ENCODE results near the gene RAMP1. TPM values are rescaled to one million over a fixed set of nuclear protein-coding genes. Genes with fewer than 3 reads are reported as not detected.
"Not testable (repeated sequence)": the region's sequence is repeated elsewhere in the genome, so short reads cannot be mapped to it uniquely, and the experiment has no call there.

Gene RAMP1
- total RNA-seq, 8 experiments from 2014 or later, result 0.81 to 20.9 (median 1.6) TPM

GRCh38 chr2:237864940-237865622 is 5.7 kb downstream of the RAMP1 start:
- ATAC-seq (replicated peaks in 6 of 8), result peak in 3 of 8 experiments; percentile 1 to 23 (median 17)
- Histone ChIP-seq H3K4me3 (no peak overlapping the region), H3K27ac (no peak overlapping the region), H3K4me1 (replicated peaks in 1 of 2) (peaks cover 21 to 31% of the 10 kb centered on the region in 2 donors)
- in situ Hi-C loops (cut with MboI; ENCODE audit: low pct_unique_long_range_greater_than_20kb in 2 of 9, low sequenced_read_pairs in 9 of 9, unreplicated experiment in 9 of 9), result loop anchor here in 7 of 9 experiments (25.0 kb wide), 1 partner anchor 397 kb away; no protein-coding TSS in a partner anchor
- 67 to 100% (median 86%) methylated on average over 1 of the region's 9 CpGs; no CpG with 5 or more reads in 5 of the 10 experiments for WGBS, 10 experiments

- Histone ChIP-seq H3K4me1 (replicated peaks in 1 of 2) (peaks cover 17 to 28% of the 10 kb centered on the region in 2 donors), H3K4me3 (no peak overlapping the region), H3K27ac (peak overlapping the region in 1 of 2 donors; percentile 22)
- WGBS, 10 experiments, result 60 to 93% (median 83%) methylated on average over 1 to 6 of the region's 7 CpGs; no CpG with 5 or more reads in 5 of the 10 experiments
- ATAC-seq (replicated peaks in 6 of 8), result peak in 6 of 8 experiments; percentile 8 to 34 (median 20)
- in situ Hi-C loops (cut with MboI; ENCODE audit: low pct_unique_long_range_greater_than_20kb in 2 of 9, low sequenced_read_pairs in 9 of 9, unreplicated experiment in 9 of 9), result loop anchor here in 7 of 9 experiments (25.0 kb wide), 1 partner anchor 397 kb away; no protein-coding TSS in a partner anchor
These were observed 6.2 kb downstream of the RAMP1 start for GRCh38 chr2:237865623-237866041.

GRCh38 chr2:237866101-237866621 is 6.7 kb downstream of the RAMP1 start:
- Histone ChIP-seq H3K27ac (peak overlapping the region in 1 of 2 donors; percentile 22), H3K4me1 (replicated peaks in 1 of 2) (peaks cover 17 to 28% of the 10 kb centered on the region in 2 donors), H3K4me3 (no peak overlapping the region)
- in situ Hi-C loops (cut with MboI; ENCODE audit: low pct_unique_long_range_greater_than_20kb in 2 of 9, low sequenced_read_pairs in 9 of 9, unreplicated experiment in 9 of 9), result loop anchor here in 7 of 9 experiments (25.0 kb wide), 1 partner anchor 396 kb away; no protein-coding TSS in a partner anchor
- 33 to 100% (median 43%) methylated on average over 1 to 8 of the region's 13 CpGs; no CpG with 5 or more reads in 2 of the 10 experiments for WGBS, 10 experiments
- peak in 6 of 8 experiments; percentile 25 to 91 (median 83) for ATAC-seq (replicated peaks in 6 of 8)

GRCh38 chr2:237867465-237867864 is 8.0 kb downstream of the RAMP1 start:
- Histone ChIP-seq H3K27ac (no peak overlapping the region), H3K4me3 (no peak overlapping the region), H3K4me1 (replicated peaks in 1 of 2) (peaks cover 17 to 28% of the 10 kb centered on the region in 2 donors)
- WGBS, 10 experiments, result 58 to 96% (median 80%) methylated on average over 1 to 8 of the region's 10 CpGs; no CpG with 5 or more reads in 1 of the 10 experiments
- in situ Hi-C loops (cut with MboI; ENCODE audit: low pct_unique_long_range_greater_than_20kb in 2 of 9, low sequenced_read_pairs in 9 of 9, unreplicated experiment in 9 of 9), result loop anchor here in 7 of 9 experiments (25.0 kb wide), 1 partner anchor 395 kb away; no protein-coding TSS in a partner anchor
- no peak for ATAC-seq (replicated peaks in 6 of 8)

GRCh38 chr2:237868074-237868473 is 8.7 kb downstream of the RAMP1 start:
- peaks cover 19 to 32% of the 10 kb centered on the region in 2 donors for H3K4me1 ChIP-seq (replicated peaks in 1 of 2)
- H3K27ac ChIP-seq; H3K4me3 ChIP-seq; ATAC-seq (replicated peaks in 6 of 8): not testable (repeated sequence)
- in situ Hi-C loops (cut with MboI; ENCODE audit: low pct_unique_long_range_greater_than_20kb in 2 of 9, low sequenced_read_pairs in 9 of 9, unreplicated experiment in 9 of 9), result loop anchor here in 7 of 9 experiments (25.0 kb wide), 1 partner anchor 394 kb away; no protein-coding TSS in a partner anchor
- WGBS, 10 experiments, result 91 to 100% (median 96%) methylated on average over 1 to 4 of the region's 4 CpGs; no CpG with 5 or more reads in 4 of the 10 experiments

GRCh38 chr2:237868631-237869342 is 9.4 kb downstream of the RAMP1 start:
- Histone ChIP-seq H3K27ac (no peak overlapping the region), H3K4me3 (no peak overlapping the region), H3K4me1 (replicated peaks in 1 of 2) (peaks cover 19 to 39% of the 10 kb centered on the region in 2 donors)
- 30 to 84% (median 76%) methylated on average over 3 to 20 of the region's 22 CpGs for WGBS, 10 experiments
- in situ Hi-C loops (cut with MboI; ENCODE audit: low pct_unique_long_range_greater_than_20kb in 2 of 9, low sequenced_read_pairs in 9 of 9, unreplicated experiment in 9 of 9), result loop anchor here in 7 of 9 experiments (25.0 kb wide), 1 partner anchor 394 kb away; no protein-coding TSS in a partner anchor
- no peak for ATAC-seq (replicated peaks in 6 of 8)

GRCh38 chr2:237869343-237870102 is 10.1 kb downstream of the RAMP1 start:
- Histone ChIP-seq H3K4me3 (no peak overlapping the region), H3K27ac (no peak overlapping the region), H3K4me1 (replicated peaks in 1 of 2) (peaks cover 12 to 33% of the 10 kb centered on the region in 2 donors)
- in situ Hi-C loops (cut with MboI; ENCODE audit: low pct_unique_long_range_greater_than_20kb in 2 of 9, low sequenced_read_pairs in 9 of 9, unreplicated experiment in 9 of 9), result loop anchor here in 7 of 9 experiments (25.0 kb wide), 1 partner anchor 393 kb away; no protein-coding TSS in a partner anchor
- no peak for ATAC-seq (replicated peaks in 6 of 8)
- WGBS, 10 experiments, result 83 to 100% (median 90%) methylated on average over 1 to 8 of the region's 21 CpGs; no CpG with 5 or more reads in 3 of the 10 experiments

- in situ Hi-C loops (cut with MboI; ENCODE audit: low pct_unique_long_range_greater_than_20kb in 2 of 9, low sequenced_read_pairs in 9 of 9, unreplicated experiment in 9 of 9), result loop anchor here in 7 of 9 experiments (25.0 kb wide), 1 partner anchor 392 kb away; no protein-coding TSS in a partner anchor
- no peak overlapping the region for H3K27ac ChIP-seq
- no peak overlapping the region for H3K4me3 ChIP-seq
- ATAC-seq (replicated peaks in 6 of 8), result no peak
- 58 to 100% (median 90%) methylated on average over 1 to 8 of the region's 11 CpGs; no CpG with 5 or more reads in 1 of the 10 experiments for WGBS, 10 experiments
- H3K4me1 ChIP-seq (replicated peaks in 1 of 2), result peaks cover 9 to 29% of the 10 kb centered on the region in 2 donors
These were observed 10.7 kb downstream of the RAMP1 start for GRCh38 chr2:237870126-237870525.

- ATAC-seq (replicated peaks in 6 of 8), result peak in 1 of 8 experiments; percentile 16
- in situ Hi-C loops (cut with MboI; ENCODE audit: low pct_unique_long_range_greater_than_20kb in 2 of 9, low sequenced_read_pairs in 9 of 9, unreplicated experiment in 9 of 9), result loop anchor here in 7 of 9 experiments (25.0 kb wide), 1 partner anchor 391 kb away; no protein-coding TSS in a partner anchor
- WGBS, 10 experiments, result 73 to 100% (median 87%) methylated on average over 1 to 6 of the region's 23 CpGs; no CpG with 5 or more reads in 1 of the 10 experiments
- Histone ChIP-seq H3K4me1 (replicated peaks in 1 of 2) (peaks cover 9 to 21% of the 10 kb centered on the region in 2 donors), H3K4me3 (no peak overlapping the region), H3K27ac (no peak overlapping the region)
These were observed 11.6 kb downstream of the RAMP1 start for GRCh38 chr2:237870754-237871651.

- H3K4me3 ChIP-seq, result no peak overlapping the region
- no peak for ATAC-seq (replicated peaks in 6 of 8)
- H3K27ac ChIP-seq, result no peak overlapping the region
- H3K4me1 ChIP-seq (replicated peaks in 1 of 2), result peaks cover 9 to 12% of the 10 kb centered on the region in 2 donors
- in situ Hi-C loops (cut with MboI; ENCODE audit: low pct_unique_long_range_greater_than_20kb in 2 of 9, low sequenced_read_pairs in 9 of 9, unreplicated experiment in 9 of 9), result loop anchor here in 7 of 9 experiments (25.0 kb wide), 1 partner anchor 390 kb away; no protein-coding TSS in a partner anchor
- WGBS, 10 experiments, result 40 to 100% (median 93%) methylated on average over 1 to 6 of the region's 19 CpGs; no CpG with 5 or more reads in 5 of the 10 experiments
These were observed 12.9 kb downstream of the RAMP1 start for GRCh38 chr2:237872178-237872887.

All from motor neuron (in vitro differentiated cells).